GM18505 (cell line): ENCODE results near the gene MYL1.

Experiments
- ATAC-seq: cut with Tn5 transposase; IDR thresholded peaks from one replicate; pipeline ENCODE4 v1.9.1; 2021; ENCODE audit not compliant: unreplicated experiment
- POLR2A ChIP-seq: IDR thresholded peaks from 4 replicates; pipeline ENCODE4 v1.6.1; 2011; ENCODE audit warnings: borderline replicate concordance; ENCODE audit not compliant: insufficient read depth, insufficient read length; ENCODE audit errors: extremely low read depth

The MYL1 gene

GRCh38 chr2:210315015-210315788, at the start of gene MYL1:
MYL1 (minus strand) TSS chr2:210315174; CDS start chr2:210315042, 132 bp downstream.
- no peak for ATAC-seq
- no peak for TF ChIP-seq POLR2A

GRCh38 chr2:210363876-210364275, 48.9 kb upstream of the MYL1 start:
- no peak for TF ChIP-seq POLR2A
- ATAC-seq, result no peak

DNA sequence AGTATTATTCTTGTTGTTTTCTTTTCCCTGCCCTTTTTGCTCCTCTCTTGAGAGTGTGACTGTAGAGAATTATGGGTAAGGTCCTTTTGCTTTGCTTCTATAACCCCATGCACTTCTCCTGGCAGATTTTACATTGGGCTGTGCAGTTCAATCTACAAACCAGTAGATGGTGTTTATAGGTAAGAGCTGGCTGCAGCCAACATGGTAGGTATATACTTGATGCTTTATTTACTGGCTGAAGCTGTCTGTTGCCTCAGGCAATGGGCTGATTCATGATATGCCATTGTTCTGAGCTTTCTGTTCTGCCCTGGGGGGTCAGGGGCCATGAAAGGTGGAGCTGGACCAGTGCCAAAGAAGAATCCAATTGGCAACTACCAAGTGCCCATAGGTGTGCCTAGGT, 48.3 kb upstream of the MYL1 start:
- no peak for ATAC-seq
- no peak for TF ChIP-seq POLR2A

DNA sequence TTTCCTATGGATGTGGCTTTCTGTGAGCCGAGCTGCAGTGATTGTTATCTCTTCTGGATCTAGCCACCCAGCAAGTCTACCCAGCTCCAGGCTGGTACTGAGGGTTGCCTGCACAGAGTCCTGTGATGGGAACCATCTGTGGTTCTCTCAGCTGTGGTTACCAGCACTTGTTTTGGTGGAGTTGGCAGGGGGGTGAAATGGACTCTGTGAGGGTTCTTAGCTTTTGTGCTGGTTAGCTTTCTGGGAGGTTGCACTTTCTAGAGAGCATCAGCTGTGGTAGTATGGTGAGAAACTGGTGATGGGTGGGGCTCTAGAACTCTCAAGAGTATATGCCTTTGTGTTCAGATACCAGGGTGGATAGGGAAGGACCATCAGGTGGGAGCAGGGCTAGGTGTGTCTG, 45.4 kb upstream of the MYL1 start:
- ATAC-seq, result no peak
- TF ChIP-seq POLR2A, result no peak

DNA sequence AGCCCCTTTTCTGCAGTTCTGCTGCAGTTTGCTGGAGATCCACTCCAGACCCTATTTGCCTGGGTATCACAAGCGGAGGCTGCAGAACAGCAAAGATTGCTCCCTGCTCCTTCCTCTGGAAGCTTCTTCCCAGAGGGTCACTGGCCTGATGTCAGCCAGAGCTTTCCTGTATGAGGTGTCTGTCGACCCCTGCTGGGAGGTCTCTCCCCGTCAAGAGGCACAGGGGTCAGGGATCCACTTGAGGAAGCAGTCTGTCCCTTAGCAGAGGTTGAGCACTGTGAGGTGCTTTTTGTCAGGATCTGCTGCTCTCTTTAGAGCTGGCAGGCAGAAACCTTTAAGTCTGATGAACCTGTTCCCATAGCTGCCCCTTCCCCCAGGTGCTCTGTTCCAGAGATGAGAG, 42.0 kb upstream of the MYL1 start:
- ATAC-seq, result no peak
- no peak for TF ChIP-seq POLR2A

- ATAC-seq, result no peak
- no peak for TF ChIP-seq POLR2A
These were observed 22.2 kb upstream of the MYL1 start for GRCh38 chr2:210337159-210337558.

- no peak for ATAC-seq
- TF ChIP-seq POLR2A, result no peak
These were observed 9.9 kb upstream of the MYL1 start for GRCh38 chr2:210324906-210325305.

GRCh38 chr2:210324458-210324857, 9.5 kb upstream of the MYL1 start:
- no peak for ATAC-seq

DNA sequence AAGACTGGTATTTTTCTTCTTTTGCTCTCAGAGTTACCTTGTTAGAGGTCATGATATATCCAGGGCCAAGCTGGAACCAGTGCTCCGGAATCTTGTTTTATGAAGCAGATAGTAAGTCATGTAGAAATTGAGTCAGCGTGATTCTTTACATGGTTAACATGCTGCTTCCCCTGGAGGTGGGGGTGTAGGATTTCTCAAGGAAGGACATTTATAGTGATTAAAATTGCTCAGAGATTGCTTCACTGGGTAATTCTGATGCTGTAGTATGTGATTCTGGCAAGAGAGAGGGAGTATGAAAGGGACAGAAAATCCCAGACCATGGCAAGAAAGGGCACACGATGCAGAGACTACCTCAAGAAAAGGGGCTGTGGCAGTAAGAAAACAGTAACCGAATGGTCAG, 8.0 kb upstream of the MYL1 start:
- ATAC-seq, result no peak
- no peak for TF ChIP-seq POLR2A

More at GRCh38 chr2:210324458-210324857, 9.5 kb upstream of the MYL1 start:
- TF ChIP-seq POLR2A, result no peak

DNA sequence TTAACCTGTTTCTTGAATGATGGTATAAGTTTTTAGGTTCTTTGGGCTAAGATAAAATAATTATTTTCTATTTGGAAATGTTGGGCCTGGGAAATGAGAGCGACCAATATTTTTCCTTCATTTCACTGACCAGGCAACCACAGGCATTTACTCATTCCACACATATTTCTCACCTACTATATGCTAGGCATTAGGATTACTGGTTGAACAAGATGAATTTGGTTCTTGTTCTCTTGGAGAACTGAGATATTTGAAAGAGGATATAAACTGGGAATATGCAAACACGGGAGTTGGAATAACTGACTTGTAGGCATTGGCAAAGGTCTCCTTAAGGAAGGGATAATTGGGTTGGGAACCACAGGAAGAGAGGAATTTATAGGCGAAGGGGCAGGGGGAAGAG, 3.9 kb upstream of the MYL1 start:
- no peak for ATAC-seq
- TF ChIP-seq POLR2A, result no peak

GRCh38 chr2:210318486-210318885, 3.5 kb upstream of the MYL1 start:
- ATAC-seq, result no peak
- TF ChIP-seq POLR2A, result no peak

DNA sequence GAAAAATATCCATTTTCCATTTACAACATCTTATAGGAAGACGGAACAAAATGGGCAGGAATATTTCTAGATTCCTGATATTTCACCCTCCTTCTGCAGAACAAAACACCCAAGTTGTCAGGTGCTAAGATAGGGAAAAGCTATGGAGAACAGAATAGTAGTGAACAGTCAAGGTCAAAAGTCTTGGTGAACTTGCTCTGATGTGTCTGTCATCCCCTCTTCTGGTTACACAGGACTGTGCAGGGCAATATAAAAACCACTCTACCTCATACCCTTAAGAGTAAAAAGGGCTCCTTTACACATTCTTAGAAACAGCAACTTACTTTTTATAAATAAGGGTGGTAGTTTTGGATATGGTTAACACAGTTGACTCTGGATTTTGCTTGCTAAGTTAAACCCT, 4.4 kb downstream of the MYL1 start:
- no peak for ATAC-seq
- TF ChIP-seq POLR2A, result no peak

DNA sequence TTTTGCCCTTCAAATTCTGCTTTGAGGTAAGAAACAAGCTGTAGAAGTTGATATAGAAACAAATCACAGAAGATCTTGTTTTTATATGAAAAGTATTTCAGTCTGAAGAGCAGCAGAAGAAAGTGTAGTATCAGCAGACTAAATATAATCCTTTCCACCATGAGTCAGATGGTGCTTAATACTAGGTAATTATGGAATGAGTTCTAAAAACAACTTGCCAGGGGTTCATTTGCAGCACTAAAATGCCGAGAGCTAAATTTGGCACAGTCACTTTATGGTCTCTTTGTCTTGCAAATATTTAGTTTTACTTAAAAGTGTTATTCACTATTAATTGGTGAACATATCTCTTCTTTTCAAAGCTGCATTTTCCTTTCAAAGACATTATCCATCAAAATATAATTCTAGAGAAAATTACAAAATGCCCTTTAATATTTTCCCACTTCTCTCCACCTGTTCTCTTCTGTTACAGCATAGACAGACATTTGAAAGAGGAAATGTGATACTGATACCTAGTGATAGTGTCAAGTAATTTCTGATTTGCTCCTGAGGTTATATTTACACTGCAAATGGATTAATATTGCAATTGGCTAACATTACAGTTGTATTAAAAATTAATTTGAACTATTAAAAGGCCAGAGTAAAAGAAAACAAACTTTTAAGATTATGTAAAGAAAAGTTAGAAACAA, 5.3 kb downstream of the MYL1 start:
- no peak for ATAC-seq
- TF ChIP-seq POLR2A, result no peak

DNA sequence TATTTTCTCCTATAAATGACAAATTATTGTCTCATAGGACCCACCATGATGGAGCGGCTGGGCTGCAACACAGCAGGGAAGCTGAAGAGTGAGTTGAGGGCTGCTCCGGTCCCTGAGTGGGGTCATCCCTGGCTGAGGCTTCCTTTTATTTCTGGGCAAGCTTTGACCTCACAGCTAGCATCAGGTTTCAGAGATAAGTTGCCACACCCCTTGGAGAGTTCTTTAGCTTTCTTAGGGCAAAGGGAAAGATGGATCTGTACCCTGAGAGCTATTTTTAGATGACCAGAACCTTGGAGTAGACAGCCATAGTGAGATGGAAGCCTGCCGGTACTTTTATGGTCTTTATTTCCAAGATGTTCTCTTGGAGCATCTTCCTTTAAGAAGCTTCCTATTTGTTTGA, 11.5 kb downstream of the MYL1 start:
- no peak for TF ChIP-seq POLR2A
- no peak for ATAC-seq
